HepG2 (cell line): ENCODE data around the gene DPH6. TPM values are rescaled to one million over a fixed set of nuclear protein-coding genes. Genes with fewer than 3 reads are reported as not detected.

Experiments used
- CREM ChIP-seq, 2 experiments: sonication (generic) in 1 of 2; formaldehyde crosslinking in 1 of 2; IDR thresholded peaks; 2 replicates each; pipeline versions ENCODE4 v1.4.0 to v1.6.1; 2016 to 2020; ENCODE audit warnings: antibody characterized with exemption in 1 of 2, mild to moderate bottlenecking in 1 of 2, missing genetic modification reagents in 1 of 2
- HMGXB3 ChIP-seq: sonication (generic); formaldehyde crosslinking; IDR thresholded peaks from 2 replicates; pipeline ENCODE4 v1.4.0; 2020; ENCODE audit warnings: missing genetic modification reagents, borderline replicate concordance
- IKZF5 ChIP-seq: IDR thresholded peaks from 2 replicates; pipeline ENCODE4 v1.6.1; 2018; ENCODE audit warnings: missing genetic modification reagents, mild to moderate bottlenecking, missing compliant biosample characterization
- KLF6 ChIP-seq: IDR thresholded peaks from 2 replicates; pipeline ENCODE4 v1.8.0; 2016; ENCODE audit warnings: missing biosample characterization, missing genetic modification reagents
- KMT2A ChIP-seq: sonication (generic); formaldehyde crosslinking; IDR thresholded peaks from 2 replicates; pipeline ENCODE4 v1.4.0; 2020; ENCODE audit warnings: missing genetic modification reagents
- NCOA2 ChIP-seq: sonication (generic); formaldehyde crosslinking; IDR thresholded peaks from 2 replicates; pipeline ENCODE4 v1.8.0; 2022; ENCODE audit warnings: inconsistent platforms
- NFKBIZ ChIP-seq: IDR thresholded peaks from 2 replicates; pipeline ENCODE4 v1.6.1; 2018; ENCODE audit warnings: missing genetic modification reagents, missing compliant biosample characterization
- NR2F6 ChIP-seq, 2 experiments: IDR thresholded peaks; 2 replicates each; pipeline ENCODE4 v1.6.1; 2016; ENCODE audit warnings: antibody characterized with exemption in 1 of 2, mild to moderate bottlenecking in 1 of 2
- SALL2 ChIP-seq: sonication (generic); formaldehyde crosslinking; IDR thresholded peaks from 2 replicates; pipeline ENCODE4 v1.8.1; 2023; ENCODE audit warnings: mild to moderate bottlenecking, missing genetic modification reagents, inconsistent platforms
- TFDP1 ChIP-seq: IDR thresholded peaks from 2 replicates; pipeline ENCODE4 v1.6.1; 2016; ENCODE audit warnings: missing compliant biosample characterization, missing genetic modification reagents, borderline replicate concordance
- U2AF2 ChIP-seq: fragments of 200-400 bp; formaldehyde crosslinking; IDR thresholded peaks from 2 replicates; pipeline ENCODE4 v1.6.1; 2017; ENCODE audit warnings: low read depth, mild to moderate bottlenecking, low read length
- YY1 ChIP-seq: IDR thresholded peaks from 2 replicates; pipeline ENCODE4 v1.6.1; 2011; ENCODE audit warnings: low read length, low read depth, moderate library complexity, mild to moderate bottlenecking; ENCODE audit not compliant: insufficient read depth, insufficient replicate concordance
- ZNF253 ChIP-seq: sonication (generic); formaldehyde crosslinking; IDR thresholded peaks from 2 replicates; pipeline ENCODE4 v1.8.0; 2022; ENCODE audit warnings: mild to moderate bottlenecking, missing genetic modification reagents, borderline replicate concordance
- ZNF256 ChIP-seq: sonication (generic); formaldehyde crosslinking; conservative IDR thresholded peaks from 2 replicates; pipeline ENCODE4 v1.4.0; 2020; ENCODE audit warnings: missing genetic modification reagents
- ZNF260 ChIP-seq: sonication (generic); formaldehyde crosslinking; IDR thresholded peaks from 2 replicates; pipeline ENCODE4 v1.4.0; 2020; ENCODE audit warnings: missing genetic modification reagents, low read depth, mild to moderate bottlenecking, borderline replicate concordance
- ZNF616 ChIP-seq: sonication (generic); formaldehyde crosslinking; IDR thresholded peaks from 2 replicates; pipeline ENCODE4 v1.5.0; 2020; ENCODE audit warnings: low read depth, mild to moderate bottlenecking, missing genetic modification reagents
- ZNF704 ChIP-seq: sonication (generic); formaldehyde crosslinking; IDR thresholded peaks from 2 replicates; pipeline ENCODE4 v1.8.1; 2023; ENCODE audit warnings: mild to moderate bottlenecking, inconsistent platforms, moderate library complexity, missing genetic modification reagents, borderline replicate concordance
- ZNF747 ChIP-seq: sonication (generic); formaldehyde crosslinking; IDR thresholded peaks from 2 replicates; pipeline ENCODE4 v1.8.1; 2023; ENCODE audit warnings: missing genetic modification reagents, mild to moderate bottlenecking, borderline replicate concordance
- ZSCAN5A ChIP-seq: sonication (generic); formaldehyde crosslinking; IDR thresholded peaks from 2 replicates; pipeline ENCODE4 v1.8.0; 2022; ENCODE audit warnings: mild to moderate bottlenecking, missing genetic modification reagents, borderline replicate concordance
- polyA plus RNA-seq, 8 experiments: library from polyadenylated mRNA; depleted of rRNA in 3 of 8; stranded (reverse) in 7 of 8; unstranded in 1 of 8; fragments of >200 nt; fragmentation: Illumina TruSeq in 4 of 8; extraction: Trizol in 4 of 8; gene quantifications; 2 replicates each; pipeline versions ENCODE4 v1.2.1 to v1.2.3, GENCODE V29; 2011 to 2016; ENCODE audit warnings: low read depth in 4 of 8, missing spikeins in 1 of 8, mixed read lengths in 1 of 8; ENCODE audit not compliant: insufficient read depth in 1 of 8
- total RNA-seq, 5 experiments: library from RNA; depleted of rRNA; stranded (reverse); fragments of >200 nt; fragmentation: Illumina TruSeq; extraction: Trizol; gene quantifications; 2 replicates each; pipeline ENCODE4 v1.2.3, GENCODE V29; 2016; ENCODE audit warnings: low read depth in 1 of 5

The DPH6 gene
- total and polyA plus RNA-seq, 2 of the 13 experiments (the other 11 are each of a cell fraction or from before 2014, with no cell fraction given): 10.2 to 25.8 TPM

GRCh38 chr15:35506272-35506870 is 39.6 kb downstream of the DPH6 start (continued):
- no peak for TF ChIP-seq ZNF704
- TF ChIP-seq ZNF256 (CRISPR knock-in tag): no peak
- TF ChIP-seq NFKBIZ: no peak
- no peak for TF ChIP-seq ZNF260
- no peak for TF ChIP-seq ZNF616 (CRISPR knock-in tag)
- no peak for TF ChIP-seq KMT2A (CRISPR knock-in tag)
- TF ChIP-seq YY1: no peak
- 0 out of 2 replicates have a peak, but pooled peaks have one; percentile 22 for TF ChIP-seq NCOA2 (CRISPR knock-in tag)
- peak; percentile 74 for TF ChIP-seq NR2F6 (IDR thresholded peaks at IDR 0.05)
- peak; percentile 71; the same call in 1 of the 2 replicates for TF ChIP-seq NR2F6 (CRISPR knock-in tag; IDR thresholded peaks at IDR 0.05)
- TF ChIP-seq ZNF747 (CRISPR knock-in tag): no peak
- TF ChIP-seq U2AF2: no peak
- no peak for TF ChIP-seq SALL2 (CRISPR knock-in tag)
- TF ChIP-seq IKZF5 (CRISPR knock-in tag): no peak
- no peak for TF ChIP-seq KLF6
- TF ChIP-seq HMGXB3 (CRISPR knock-in tag): no peak
- TF ChIP-seq TFDP1: no peak
- no peak for TF ChIP-seq ZSCAN5A (CRISPR knock-in tag)
- no peak for TF ChIP-seq ZNF253
- 0 out of 2 replicates have a peak, but pooled peaks have one; percentile 14 for TF ChIP-seq CREM (IDR thresholded peaks at IDR 0.05)
- TF ChIP-seq CREM (CRISPR knock-in tag; IDR thresholded peaks at IDR 0.05): no peak
